ENCODE results near the gene CATSPER3. TPM values are rescaled to one million over a fixed set of nuclear protein-coding genes. Genes with fewer than 3 reads are reported as not detected.
A peak's percentile ranks its signal among the peaks of the same experiment; 100 is the strongest.

The CATSPER3 gene
- polyA plus RNA-seq (ENCODE audit: insufficient read length) = 0.93 TPM

- DNase-seq = no peak
Observed at GRCh38 chr5:134967607-134968006, at the start of gene CATSPER3. TSS of gene CATSPER3 (plus strand) at chr5:134967907. CDS start at chr5:134967992, 85 bp downstream.

- DNase-seq = no peak
Observed at GRCh38 chr5:134918861-134919260, 48.8 kb upstream of the CATSPER3 start.

GRCh38 chr5:134920848-134921575 is 46.7 kb upstream of the CATSPER3 start:
- no peak for DNase-seq

GRCh38 chr5:134932508-134932907 is 35.2 kb upstream of the CATSPER3 start:
- DNase-seq = no peak

- no peak for DNase-seq
Observed at GRCh38 chr5:134934202-134934601, 33.5 kb upstream of the CATSPER3 start.

- DNase-seq = no peak
Observed at GRCh38 chr5:134935711-134936602, 31.8 kb upstream of the CATSPER3 start.

- no peak for DNase-seq
Observed at GRCh38 chr5:134937526-134937925, 30.2 kb upstream of the CATSPER3 start.

GRCh38 chr5:134938030-134938429 is 29.7 kb upstream of the CATSPER3 start:
- DNase-seq = no peak

GRCh38 chr5:134939500-134939899 is 28.2 kb upstream of the CATSPER3 start:
- DNase-seq = no peak

- no peak for DNase-seq
Observed at GRCh38 chr5:134943547-134943946, 24.2 kb upstream of the CATSPER3 start.

GRCh38 chr5:134944630-134945029 is 23.1 kb upstream of the CATSPER3 start:
- no peak for DNase-seq

- DNase-seq = no peak
Observed at GRCh38 chr5:134945041-134945440, 22.7 kb upstream of the CATSPER3 start.

GRCh38 chr5:134948911-134949310 is 18.8 kb upstream of the CATSPER3 start:
- DNase-seq = peak; percentile 45

- no peak for DNase-seq
Observed at GRCh38 chr5:134949316-134949715, 18.4 kb upstream of the CATSPER3 start.

- no peak for DNase-seq
Observed at GRCh38 chr5:134957920-134958608, 9.6 kb upstream of the CATSPER3 start.

GRCh38 chr5:134958755-134959154 is 9.0 kb upstream of the CATSPER3 start:
- DNase-seq = no peak

GRCh38 chr5:134963098-134963497 is 4.6 kb upstream of the CATSPER3 start:
- no peak for DNase-seq

- no peak for DNase-seq
Observed at GRCh38 chr5:134964359-134965270, 3.1 kb upstream of the CATSPER3 start.

- no peak for DNase-seq
Observed at GRCh38 chr5:134965271-134965825, 2.4 kb upstream of the CATSPER3 start.

- DNase-seq = no peak
Observed at GRCh38 chr5:134968055-134968454, 348 bp downstream of the CATSPER3 start.

GRCh38 chr5:134969166-134969565 is 1.5 kb downstream of the CATSPER3 start:
- no peak for DNase-seq
